Measurements from ENCODE around the gene HSF4.

DNA sequence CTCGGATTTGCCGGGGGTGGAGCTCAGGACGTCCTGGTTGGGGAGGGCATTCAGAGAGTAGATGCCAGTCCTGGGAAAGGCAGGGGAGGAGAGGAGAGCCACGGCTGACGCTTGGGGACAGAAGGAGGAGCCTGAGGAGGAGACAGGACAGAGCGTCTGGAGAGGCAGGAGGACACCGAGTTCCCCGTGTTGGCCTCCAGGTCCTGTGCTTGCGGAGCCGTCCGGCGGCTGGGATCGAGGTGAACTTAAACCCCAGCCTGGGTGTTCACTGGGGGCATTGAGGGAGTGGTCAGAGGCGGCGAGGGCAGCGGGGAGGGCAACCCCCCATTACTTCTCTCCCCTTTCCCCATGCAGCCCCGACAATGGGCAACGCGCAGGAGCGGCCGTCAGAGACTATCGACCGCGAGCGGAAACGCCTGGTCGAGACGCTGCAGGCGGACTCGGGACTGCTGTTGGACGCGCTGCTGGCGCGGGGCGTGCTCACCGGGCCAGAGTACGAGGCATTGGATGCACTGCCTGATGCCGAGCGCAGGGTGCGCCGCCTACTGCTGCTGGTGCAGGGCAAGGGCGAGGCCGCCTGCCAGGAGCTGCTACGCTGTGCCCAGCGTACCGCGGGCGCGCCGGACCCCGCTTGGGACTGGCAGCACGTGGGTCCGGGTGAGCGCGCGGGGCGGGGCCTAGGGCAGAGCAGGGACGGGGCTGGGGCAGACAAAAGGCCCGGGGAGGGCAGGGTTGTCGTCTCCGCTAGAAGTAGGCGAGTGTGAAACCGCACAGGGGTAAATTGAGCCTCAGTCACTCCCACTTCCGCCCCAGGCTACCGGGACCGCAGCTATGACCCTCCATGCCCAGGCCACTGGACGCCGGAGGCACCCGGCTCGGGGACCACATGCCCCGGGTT lies 9.5 kb downstream of the HSF4 start:
- TF ChIP-seq, protein P1, sequence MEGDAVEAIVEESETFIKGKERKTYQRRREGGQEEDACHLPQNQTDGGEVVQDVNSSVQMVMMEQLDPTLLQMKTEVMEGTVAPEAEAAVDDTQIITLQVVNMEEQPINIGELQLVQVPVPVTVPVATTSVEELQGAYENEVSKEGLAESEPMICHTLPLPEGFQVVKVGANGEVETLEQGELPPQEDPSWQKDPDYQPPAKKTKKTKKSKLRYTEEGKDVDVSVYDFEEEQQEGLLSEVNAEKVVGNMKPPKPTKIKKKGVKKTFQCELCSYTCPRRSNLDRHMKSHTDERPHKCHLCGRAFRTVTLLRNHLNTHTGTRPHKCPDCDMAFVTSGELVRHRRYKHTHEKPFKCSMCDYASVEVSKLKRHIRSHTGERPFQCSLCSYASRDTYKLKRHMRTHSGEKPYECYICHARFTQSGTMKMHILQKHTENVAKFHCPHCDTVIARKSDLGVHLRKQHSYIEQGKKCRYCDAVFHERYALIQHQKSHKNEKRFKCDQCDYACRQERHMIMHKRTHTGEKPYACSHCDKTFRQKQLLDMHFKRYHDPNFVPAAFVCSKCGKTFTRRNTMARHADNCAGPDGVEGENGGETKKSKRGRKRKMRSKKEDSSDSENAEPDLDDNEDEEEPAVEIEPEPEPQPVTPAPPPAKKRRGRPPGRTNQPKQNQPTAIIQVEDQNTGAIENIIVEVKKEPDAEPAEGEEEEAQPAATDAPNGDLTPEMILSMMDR (IDR thresholded peaks at IDR 0.05), result peak; percentile 34
- TF ChIP-seq SIN3A (IDR thresholded peaks at IDR 0.05; ENCODE audit: borderline replicate concordance, insufficient read depth, low read depth, low read length), result no peak
- TF ChIP-seq TCF7L2 (IDR thresholded peaks at IDR 0.05; ENCODE audit: low read depth, low read length), result no peak
- no peak for TF ChIP-seq POLR2AphosphoS5 (IDR thresholded peaks at IDR 0.05; ENCODE audit: low read depth, low read length)

All from Panc1 (cell line).